ENCODE measurements around the gene ADGRL3. TPM values are rescaled to one million over a fixed set of nuclear protein-coding genes. Genes with fewer than 3 reads are reported as not detected.

The ADGRL3 gene
- total RNA-seq, 1 donor from 2014 or later, result 18.7 TPM

DNA sequence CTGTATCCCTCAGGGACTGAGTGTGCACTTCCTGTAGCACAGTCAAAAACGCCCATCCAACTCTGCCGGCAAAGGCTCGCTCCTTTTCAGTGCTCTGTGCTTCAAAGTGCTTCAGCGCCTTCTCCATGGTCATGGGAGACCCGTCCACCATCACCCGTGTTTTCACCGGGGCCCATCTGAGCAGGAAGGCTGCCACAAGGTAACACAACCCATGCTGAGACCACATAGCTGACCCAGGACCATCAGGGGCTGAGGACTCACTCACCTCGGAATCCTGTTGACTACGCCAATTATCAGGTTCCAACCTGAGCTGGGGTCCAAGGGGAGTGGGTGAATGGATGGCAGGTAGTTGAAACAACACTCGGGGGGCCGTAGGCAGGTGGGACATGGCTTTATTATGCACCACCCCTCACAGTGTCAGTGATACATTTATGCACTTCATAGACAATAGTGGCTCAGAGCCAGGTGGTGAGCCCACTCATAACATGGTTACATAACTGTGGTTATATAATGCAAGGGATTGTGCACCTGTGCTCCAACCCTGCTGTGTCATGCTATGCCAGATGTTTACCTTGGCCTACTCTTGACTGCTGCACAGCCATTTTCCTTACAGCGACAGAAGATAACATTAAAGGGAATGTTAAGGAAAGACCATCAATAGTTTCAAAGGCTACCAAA is 227.8 kb downstream of the ADGRL3 start:
- no peaks in the 10 kb centered on the region for H3K27me3 Mint-ChIP-seq (ENCODE audit: unreplicated experiment)
- no peak for DNase-seq (ENCODE audit: extremely low spot score, unreplicated experiment)
- no peak overlapping the region for H3K4me3 Mint-ChIP-seq (ENCODE audit: unreplicated experiment)
- no peaks in the 10 kb centered on the region for H3K9me3 Mint-ChIP-seq (ENCODE audit: unreplicated experiment)
- no peaks in the 10 kb centered on the region for H3K36me3 Mint-ChIP-seq (ENCODE audit: unreplicated experiment)
- H3K27ac Mint-ChIP-seq (ENCODE audit: unreplicated experiment), result no peak overlapping the region
- TF ChIP-seq, protein P1, sequence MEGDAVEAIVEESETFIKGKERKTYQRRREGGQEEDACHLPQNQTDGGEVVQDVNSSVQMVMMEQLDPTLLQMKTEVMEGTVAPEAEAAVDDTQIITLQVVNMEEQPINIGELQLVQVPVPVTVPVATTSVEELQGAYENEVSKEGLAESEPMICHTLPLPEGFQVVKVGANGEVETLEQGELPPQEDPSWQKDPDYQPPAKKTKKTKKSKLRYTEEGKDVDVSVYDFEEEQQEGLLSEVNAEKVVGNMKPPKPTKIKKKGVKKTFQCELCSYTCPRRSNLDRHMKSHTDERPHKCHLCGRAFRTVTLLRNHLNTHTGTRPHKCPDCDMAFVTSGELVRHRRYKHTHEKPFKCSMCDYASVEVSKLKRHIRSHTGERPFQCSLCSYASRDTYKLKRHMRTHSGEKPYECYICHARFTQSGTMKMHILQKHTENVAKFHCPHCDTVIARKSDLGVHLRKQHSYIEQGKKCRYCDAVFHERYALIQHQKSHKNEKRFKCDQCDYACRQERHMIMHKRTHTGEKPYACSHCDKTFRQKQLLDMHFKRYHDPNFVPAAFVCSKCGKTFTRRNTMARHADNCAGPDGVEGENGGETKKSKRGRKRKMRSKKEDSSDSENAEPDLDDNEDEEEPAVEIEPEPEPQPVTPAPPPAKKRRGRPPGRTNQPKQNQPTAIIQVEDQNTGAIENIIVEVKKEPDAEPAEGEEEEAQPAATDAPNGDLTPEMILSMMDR (IDR thresholded peaks at IDR 0.05), result no peak
- H3K4me1 Mint-ChIP-seq (ENCODE audit: unreplicated experiment), result no peaks in the 10 kb centered on the region

DNA sequence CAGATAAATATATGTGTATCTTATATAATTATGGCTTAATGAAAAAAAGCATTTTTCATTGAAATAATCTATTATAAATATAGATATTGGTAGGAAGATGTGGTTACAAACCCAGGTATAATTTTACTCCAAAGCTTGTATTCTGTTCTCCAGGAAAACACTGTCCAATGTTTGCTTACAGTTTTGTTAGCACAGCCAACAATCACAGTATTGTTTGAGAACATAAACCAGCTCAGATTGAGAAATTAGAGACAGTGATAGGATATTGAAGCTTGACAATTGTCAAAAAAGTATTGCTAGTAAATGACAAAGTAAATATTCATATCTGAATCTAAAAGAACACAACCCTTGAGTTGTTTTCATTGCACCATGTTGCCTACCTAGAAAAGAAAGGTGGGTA is 228.8 kb downstream of the ADGRL3 start:
- H3K9me3 Mint-ChIP-seq (ENCODE audit: unreplicated experiment), result no peaks in the 10 kb centered on the region

GRCh38 chr4:61431131-61431530 is 231.0 kb downstream of the ADGRL3 start:
- H3K27me3 Mint-ChIP-seq (ENCODE audit: unreplicated experiment), result no peaks in the 10 kb centered on the region
- no peaks in the 10 kb centered on the region for H3K9me3 Mint-ChIP-seq (ENCODE audit: unreplicated experiment)
- TF ChIP-seq, protein P1 (IDR thresholded peaks at IDR 0.05), result no peak

More for the DNA sequence above, 228.8 kb downstream of the ADGRL3 start:
- Mint-ChIP-seq H3K27me3 (ENCODE audit: unreplicated experiment) (no peaks in the 10 kb centered on the region), H3K4me3 (ENCODE audit: unreplicated experiment) (no peak overlapping the region), H3K4me1 (ENCODE audit: unreplicated experiment) (no peaks in the 10 kb centered on the region), H3K36me3 (ENCODE audit: unreplicated experiment) (no peaks in the 10 kb centered on the region), H3K27ac (ENCODE audit: unreplicated experiment) (no peak overlapping the region)
- DNase-seq (ENCODE audit: extremely low spot score, unreplicated experiment), result no peak
- TF ChIP-seq, protein P1 (IDR thresholded peaks at IDR 0.05), result no peak

DNA sequence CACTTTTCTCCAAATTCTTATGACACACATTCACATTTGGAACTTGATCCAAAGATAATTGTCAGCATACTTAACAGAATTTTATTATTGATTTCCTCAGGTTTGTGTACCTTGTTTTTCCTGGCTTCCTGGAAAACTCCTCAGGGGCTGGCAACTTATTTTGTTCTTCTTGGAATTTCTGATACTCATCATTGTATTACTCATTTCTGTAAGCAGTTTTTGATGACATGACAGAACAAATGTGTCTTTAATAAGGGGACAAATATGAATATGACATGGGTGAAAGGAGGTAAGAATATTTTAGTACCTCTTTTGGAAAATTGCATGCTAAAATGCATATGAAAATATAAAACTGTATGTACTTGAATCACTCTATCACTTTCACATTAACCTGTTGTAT is 237.8 kb downstream of the ADGRL3 start:
- DNase-seq (ENCODE audit: extremely low spot score, unreplicated experiment), result no peak
- TF ChIP-seq, protein P1 (IDR thresholded peaks at IDR 0.05), result no peak
- Mint-ChIP-seq H3K4me1 (ENCODE audit: unreplicated experiment) (peaks cover 8% of the 10 kb centered on the region), H3K27ac (ENCODE audit: unreplicated experiment) (no peak overlapping the region), H3K9me3 (ENCODE audit: unreplicated experiment) (peaks cover 5% of the 10 kb centered on the region), H3K36me3 (ENCODE audit: unreplicated experiment) (no peaks in the 10 kb centered on the region), H3K27me3 (ENCODE audit: unreplicated experiment) (no peaks in the 10 kb centered on the region), H3K4me3 (ENCODE audit: unreplicated experiment) (no peak overlapping the region)

More at GRCh38 chr4:61431131-61431530, 231.0 kb downstream of the ADGRL3 start:
- DNase-seq (ENCODE audit: extremely low spot score, unreplicated experiment), result no peak
- H3K36me3 Mint-ChIP-seq (ENCODE audit: unreplicated experiment), result no peaks in the 10 kb centered on the region
- H3K4me3 Mint-ChIP-seq (ENCODE audit: unreplicated experiment), result no peak overlapping the region
- no peaks in the 10 kb centered on the region for H3K4me1 Mint-ChIP-seq (ENCODE audit: unreplicated experiment)
- H3K27ac Mint-ChIP-seq (ENCODE audit: unreplicated experiment), result no peak overlapping the region

- TF ChIP-seq, protein P1 (IDR thresholded peaks at IDR 0.05), result no peak
- Mint-ChIP-seq H3K9me3 (ENCODE audit: unreplicated experiment) (peaks cover 5% of the 10 kb centered on the region), H3K27me3 (ENCODE audit: unreplicated experiment) (no peaks in the 10 kb centered on the region), H3K27ac (ENCODE audit: unreplicated experiment) (no peak overlapping the region), H3K4me3 (ENCODE audit: unreplicated experiment) (no peak overlapping the region), H3K36me3 (ENCODE audit: unreplicated experiment) (no peaks in the 10 kb centered on the region), H3K4me1 (ENCODE audit: unreplicated experiment) (peaks cover 20% of the 10 kb centered on the region)
- DNase-seq (ENCODE audit: extremely low spot score, unreplicated experiment), result no peak
Measured at GRCh38 chr4:61440321-61440720, 240.2 kb downstream of the ADGRL3 start.

Measured in osteocyte (in vitro differentiated cells).